Vagina (tissue), 2 donors: ENCODE measurements around the gene SNRPB2. TPM values are rescaled to one million over a fixed set of nuclear protein-coding genes. Genes with fewer than 3 reads are reported as not detected.

ENCODE experiments used
- DNase-seq, 2 donors: peaks; one replicate each; pipeline ENCODE4 v3.0.0-alpha.2; 2017; ENCODE audit errors: extremely low spot score in 2 of 2
- H3K27ac ChIP-seq: fragments of 200-600 bp; sonication (generic); one replicate; pipeline ENCODE4 v1.5.1; 2019
- H3K27me3 ChIP-seq: fragments of 200-600 bp; sonication (generic); one replicate; pipeline ENCODE4 v1.5.1; 2019
- H3K36me3 ChIP-seq, 2 donors: fragments of 200-600 bp; sonication (generic); one replicate each; pipeline ENCODE4 v1.5.1; 2017 to 2019
- H3K4me1 ChIP-seq: fragments of 200-600 bp; sonication (generic); one replicate; pipeline ENCODE4 v1.5.1; 2019
- H3K4me3 ChIP-seq, 2 donors: fragments of 200-600 bp; sonication (generic); 1 replicate in 1 of 2; 2 replicates in 1 of 2; pipeline ENCODE4 v1.5.1; 2016 to 2019
- H3K9me3 ChIP-seq: fragments of 200-600 bp; sonication (generic); one replicate; pipeline ENCODE4 v1.5.1; 2019
- POLR2A ChIP-seq, 2 donors: fragments of 450-650 bp; IDR thresholded peaks; one replicate each; pipeline ENCODE4 v1.6.1; 2017; ENCODE audit warnings: antibody characterized with exemption in 2 of 2, mild to moderate bottlenecking in 2 of 2, moderate library complexity in 2 of 2
- POLR2AphosphoS5 ChIP-seq, 2 donors: sonication (generic); formaldehyde crosslinking; IDR thresholded peaks; one replicate each; pipeline ENCODE4 v1.9.0; 2017; ENCODE audit warnings: antibody characterized with exemption in 2 of 2, mild to moderate bottlenecking in 2 of 2, low read depth in 1 of 2; ENCODE audit not compliant: insufficient read depth in 1 of 2
- intact Hi-C: fragments of 100-400 bp; cut with DNase I; formaldehyde crosslinking; loops from one replicate; pipeline ENCODE4 v1.15.1; 2023
- total RNA-seq: library from RNA; depleted of rRNA; stranded (reverse); fragments of >200 nt; gene quantifications from one replicate; pipeline ENCODE4 v1.2.3, GENCODE V29; 2016
- TF ChIP-seq, protein P1 (sequence below), 3 experiments: fragments of 450-650 bp in 2 of 3; fragments of 200-600 bp in 1 of 3; sonication (generic) in 1 of 3; IDR thresholded peaks; one replicate each; pipeline ENCODE4 v1.5.1; 2017 to 2019; ENCODE audit warnings: antibody characterized with exemption in 3 of 3, mild to moderate bottlenecking in 2 of 3, moderate library complexity in 2 of 3

SNRPB2 gene
- total RNA-seq, 1 donor from 2014 or later, result 17.2 TPM

- Histone ChIP-seq H3K4me3 (no peak overlapping the region), H3K36me3 (no peaks in the 10 kb centered on the region), H3K27ac (no peak overlapping the region), H3K9me3 (no peaks in the 10 kb centered on the region), H3K27me3 (no peaks in the 10 kb centered on the region), H3K4me1 (no peaks in the 10 kb centered on the region)
- intact Hi-C loops, result no loop called here
- TF ChIP-seq, protein P1, sequence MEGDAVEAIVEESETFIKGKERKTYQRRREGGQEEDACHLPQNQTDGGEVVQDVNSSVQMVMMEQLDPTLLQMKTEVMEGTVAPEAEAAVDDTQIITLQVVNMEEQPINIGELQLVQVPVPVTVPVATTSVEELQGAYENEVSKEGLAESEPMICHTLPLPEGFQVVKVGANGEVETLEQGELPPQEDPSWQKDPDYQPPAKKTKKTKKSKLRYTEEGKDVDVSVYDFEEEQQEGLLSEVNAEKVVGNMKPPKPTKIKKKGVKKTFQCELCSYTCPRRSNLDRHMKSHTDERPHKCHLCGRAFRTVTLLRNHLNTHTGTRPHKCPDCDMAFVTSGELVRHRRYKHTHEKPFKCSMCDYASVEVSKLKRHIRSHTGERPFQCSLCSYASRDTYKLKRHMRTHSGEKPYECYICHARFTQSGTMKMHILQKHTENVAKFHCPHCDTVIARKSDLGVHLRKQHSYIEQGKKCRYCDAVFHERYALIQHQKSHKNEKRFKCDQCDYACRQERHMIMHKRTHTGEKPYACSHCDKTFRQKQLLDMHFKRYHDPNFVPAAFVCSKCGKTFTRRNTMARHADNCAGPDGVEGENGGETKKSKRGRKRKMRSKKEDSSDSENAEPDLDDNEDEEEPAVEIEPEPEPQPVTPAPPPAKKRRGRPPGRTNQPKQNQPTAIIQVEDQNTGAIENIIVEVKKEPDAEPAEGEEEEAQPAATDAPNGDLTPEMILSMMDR (IDR thresholded peaks at IDR 0.05), result no peak
- TF ChIP-seq POLR2A (IDR thresholded peaks at IDR 0.05), result no peak
- no peak for TF ChIP-seq POLR2AphosphoS5 (IDR thresholded peaks at IDR 0.05; ENCODE audit: insufficient read depth in 1 of 2, low read depth in 1 of 2)
- DNase-seq, result peak in 1 of 2 donors; percentile 74
Observed at GRCh38 chr20:16714751-16715150, 15.1 kb upstream of the SNRPB2 start.

GRCh38 chr20:16719421-16719820 is 10.4 kb upstream of the SNRPB2 start:
- Histone ChIP-seq H3K4me3 (no peak overlapping the region), H3K27ac (no peak overlapping the region), H3K9me3 (no peaks in the 10 kb centered on the region), H3K4me1 (no peaks in the 10 kb centered on the region), H3K27me3 (no peaks in the 10 kb centered on the region), H3K36me3 (no peaks in the 10 kb centered on the region)
- intact Hi-C loops, result no loop called here
- no peak for DNase-seq
- no peak for TF ChIP-seq POLR2AphosphoS5 (IDR thresholded peaks at IDR 0.05; ENCODE audit: insufficient read depth in 1 of 2, low read depth in 1 of 2)
- TF ChIP-seq, protein P1 (IDR thresholded peaks at IDR 0.05), result no peak
- no peak for TF ChIP-seq POLR2A (IDR thresholded peaks at IDR 0.05)

DNA sequence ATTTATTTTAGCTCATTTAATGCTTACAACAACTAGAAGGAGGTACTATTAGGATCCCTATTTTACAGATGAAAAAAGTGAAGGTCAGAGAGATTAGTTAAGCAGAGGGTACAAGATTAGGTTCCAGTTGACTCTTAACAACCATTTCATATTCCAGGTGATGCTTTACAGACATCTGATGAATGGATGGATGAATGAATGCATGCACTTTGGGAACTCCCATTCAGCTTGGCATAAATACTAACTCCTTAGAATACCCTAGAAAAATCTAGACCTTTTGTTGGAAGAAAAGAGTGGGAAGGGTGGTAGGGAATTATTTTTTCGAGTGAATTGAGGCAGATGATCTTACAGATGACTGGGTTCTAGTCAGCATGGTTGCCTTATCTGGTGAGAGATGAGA is 746 bp upstream of the SNRPB2 start:
- Histone ChIP-seq H3K36me3 (peaks cover 0 to 21% of the 10 kb centered on the region in 2 donors), H3K9me3 (no peaks in the 10 kb centered on the region), H3K4me3 (peak overlapping the region; percentile 71 to 97), H3K27ac (no peak overlapping the region), H3K27me3 (no peaks in the 10 kb centered on the region), H3K4me1 (peaks cover 23% of the 10 kb centered on the region)
- DNase-seq, result no peak
- no peak for TF ChIP-seq POLR2AphosphoS5 (IDR thresholded peaks at IDR 0.05; ENCODE audit: insufficient read depth in 1 of 2, low read depth in 1 of 2)
- no peak for TF ChIP-seq POLR2A (IDR thresholded peaks at IDR 0.05)
- TF ChIP-seq, protein P1 (IDR thresholded peaks at IDR 0.05), result no peak
- intact Hi-C loops, result no loop called here

DNA sequence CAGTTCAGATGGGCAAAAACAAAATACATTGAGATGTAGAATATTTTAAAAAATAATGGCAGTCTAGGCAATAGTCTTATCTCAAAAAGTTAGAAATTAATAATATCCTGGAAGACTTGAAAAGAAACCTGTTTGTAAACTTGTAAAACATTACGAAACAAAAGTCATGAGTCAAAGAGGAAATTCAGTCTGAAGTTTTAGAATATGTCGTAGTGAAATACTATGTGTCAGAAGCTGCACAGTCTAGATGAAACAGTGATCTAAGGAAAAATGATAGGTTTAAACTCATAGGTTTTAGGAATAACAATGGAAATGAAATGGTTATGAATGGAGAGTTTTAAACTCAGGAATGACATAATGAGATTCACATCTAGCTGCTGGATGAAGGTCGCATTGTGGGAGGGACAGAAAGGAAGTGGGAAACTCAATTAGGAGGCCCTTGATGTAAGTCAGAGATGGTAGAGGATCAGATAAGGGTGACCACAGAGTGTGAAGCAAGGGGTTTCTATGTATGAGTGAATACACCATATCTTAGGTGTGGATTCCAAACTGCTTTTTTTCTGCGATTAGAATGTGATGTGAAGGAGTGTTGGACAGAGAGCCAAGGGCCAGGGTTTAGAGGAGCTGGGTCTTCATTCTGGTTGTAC is 2.8 kb downstream of the SNRPB2 start:
- Histone ChIP-seq H3K27me3 (no peaks in the 10 kb centered on the region), H3K9me3 (no peaks in the 10 kb centered on the region), H3K4me1 (peaks cover 24% of the 10 kb centered on the region), H3K4me3 (no peak overlapping the region), H3K27ac (no peak overlapping the region), H3K36me3 (peaks cover 0 to 40% of the 10 kb centered on the region in 2 donors)
- DNase-seq, result no peak
- intact Hi-C loops, result no loop called here
- TF ChIP-seq POLR2A (IDR thresholded peaks at IDR 0.05) (no peak), POLR2AphosphoS5 (IDR thresholded peaks at IDR 0.05; ENCODE audit: insufficient read depth in 1 of 2, low read depth in 1 of 2) (no peak)
- TF ChIP-seq, protein P1 (IDR thresholded peaks at IDR 0.05), result no peak

DNA sequence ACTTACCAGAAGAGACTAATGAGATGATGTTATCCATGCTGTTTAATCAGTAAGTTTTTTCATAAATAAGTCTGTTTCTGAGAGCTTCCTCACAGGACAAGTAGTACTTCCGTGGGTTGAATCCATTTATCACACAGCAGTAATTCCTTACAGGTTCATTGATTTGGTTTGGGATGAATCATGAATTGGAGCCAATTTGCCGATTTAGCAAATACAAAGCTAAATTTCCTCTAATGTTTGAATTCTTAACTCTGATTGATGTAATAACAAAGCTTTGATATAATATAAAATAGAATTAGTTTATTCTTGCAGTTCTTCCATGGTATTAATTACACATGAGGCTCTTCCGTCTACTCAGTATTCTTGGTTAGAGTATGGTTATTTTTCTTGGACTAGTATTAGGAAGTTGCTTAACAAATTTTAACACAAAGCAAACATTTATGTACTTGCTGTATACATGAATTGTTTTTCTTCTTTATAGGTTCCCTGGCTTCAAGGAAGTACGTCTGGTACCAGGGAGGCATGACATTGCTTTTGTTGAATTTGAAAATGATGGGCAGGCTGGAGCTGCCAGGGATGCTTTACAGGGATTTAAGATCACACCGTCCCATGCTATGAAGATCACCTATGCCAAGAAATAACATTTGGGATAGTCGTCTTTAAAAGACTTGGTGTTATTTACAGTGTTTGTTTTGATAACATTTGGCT is 10.7 kb downstream of the SNRPB2 start:
- intact Hi-C loops, result no loop called here
- peaks cover 0 to 40% of the 10 kb centered on the region in 2 donors for H3K36me3 ChIP-seq
- no peaks in the 10 kb centered on the region for H3K27me3 ChIP-seq
- no peak for TF ChIP-seq POLR2AphosphoS5 (IDR thresholded peaks at IDR 0.05; ENCODE audit: insufficient read depth in 1 of 2, low read depth in 1 of 2)
- TF ChIP-seq POLR2A (IDR thresholded peaks at IDR 0.05), result no peak
- TF ChIP-seq, protein P1 (IDR thresholded peaks at IDR 0.05), result no peak
- H3K4me3 ChIP-seq, result no peak overlapping the region
- no peaks in the 10 kb centered on the region for H3K9me3 ChIP-seq
- no peak for DNase-seq
- no peaks in the 10 kb centered on the region for H3K4me1 ChIP-seq
- no peak overlapping the region for H3K27ac ChIP-seq
